Right lobe of liver (tissue), 4 donors: ENCODE measurements around the gene TTC24.
"Not testable (repeated sequence)": the region's sequence is repeated elsewhere in the genome, so short reads cannot be mapped to it uniquely, and the experiment has no call there.

ENCODE experiments used
- POLR2A ChIP-seq: fragments of 450-650 bp; IDR thresholded peaks from one replicate; pipeline ENCODE4 v1.6.1; 2017; ENCODE audit warnings: antibody characterized with exemption, mild to moderate bottlenecking
- TF ChIP-seq, protein P1 (sequence below), 4 donors: fragments of 200-600 bp in 3 of 4; fragments of 450-650 bp in 1 of 4; IDR thresholded peaks; one replicate each; pipeline versions ENCODE4 v1.5.1 to v1.8.0; 2016 to 2022; ENCODE audit warnings: antibody characterized with exemption in 4 of 4, mild to moderate bottlenecking in 2 of 4
- donor health status: DM: no; HTN: no; CAD: no.
- donor health status: DM: no; HTN: no; CAD: no.
- donor health status: DM: no; HTN: yes; CAD: no.

DNA sequence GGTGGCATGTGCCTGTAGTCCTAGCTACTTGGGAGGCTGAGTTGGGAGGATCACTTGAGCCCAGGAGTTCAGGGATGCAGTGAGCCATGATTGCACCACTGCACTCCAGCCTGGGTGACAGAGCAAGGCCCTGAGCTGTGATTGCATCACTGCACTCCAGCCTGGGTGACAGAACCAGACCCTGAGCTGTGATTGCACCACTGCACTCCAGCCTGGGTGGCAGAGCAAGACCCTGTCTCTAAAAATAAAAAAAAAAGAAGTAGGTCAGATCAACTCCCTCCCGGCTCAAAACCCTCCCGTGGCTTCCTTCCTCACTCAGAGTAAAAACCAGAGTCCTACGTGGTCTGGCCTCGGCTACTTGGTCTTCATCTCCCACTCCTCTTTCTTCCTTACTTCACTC lies 26.6 kb upstream of the TTC24 start:
- TF ChIP-seq, protein P1, sequence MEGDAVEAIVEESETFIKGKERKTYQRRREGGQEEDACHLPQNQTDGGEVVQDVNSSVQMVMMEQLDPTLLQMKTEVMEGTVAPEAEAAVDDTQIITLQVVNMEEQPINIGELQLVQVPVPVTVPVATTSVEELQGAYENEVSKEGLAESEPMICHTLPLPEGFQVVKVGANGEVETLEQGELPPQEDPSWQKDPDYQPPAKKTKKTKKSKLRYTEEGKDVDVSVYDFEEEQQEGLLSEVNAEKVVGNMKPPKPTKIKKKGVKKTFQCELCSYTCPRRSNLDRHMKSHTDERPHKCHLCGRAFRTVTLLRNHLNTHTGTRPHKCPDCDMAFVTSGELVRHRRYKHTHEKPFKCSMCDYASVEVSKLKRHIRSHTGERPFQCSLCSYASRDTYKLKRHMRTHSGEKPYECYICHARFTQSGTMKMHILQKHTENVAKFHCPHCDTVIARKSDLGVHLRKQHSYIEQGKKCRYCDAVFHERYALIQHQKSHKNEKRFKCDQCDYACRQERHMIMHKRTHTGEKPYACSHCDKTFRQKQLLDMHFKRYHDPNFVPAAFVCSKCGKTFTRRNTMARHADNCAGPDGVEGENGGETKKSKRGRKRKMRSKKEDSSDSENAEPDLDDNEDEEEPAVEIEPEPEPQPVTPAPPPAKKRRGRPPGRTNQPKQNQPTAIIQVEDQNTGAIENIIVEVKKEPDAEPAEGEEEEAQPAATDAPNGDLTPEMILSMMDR (IDR thresholded peaks at IDR 0.05): not testable (repeated sequence)
- not testable (repeated sequence) for TF ChIP-seq POLR2A
